Measurements from ENCODE around the gene COL28A1.

The COL28A1 gene

GRCh38 chr7:7579638-7580037, 44.0 kb upstream of the COL28A1 start:
- TF ChIP-seq REST (IDR thresholded peaks at IDR 0.05; ENCODE audit: insufficient read depth in 1 of 2, low read depth in 2 of 2, low read length in 2 of 2) (no peak), SIN3A (IDR thresholded peaks at IDR 0.05; ENCODE audit: borderline replicate concordance, insufficient read depth, low read length) (no peak), FOXP2 (optimal IDR thresholded peaks at IDR 0.05; ENCODE audit: borderline replicate concordance, extremely low read depth, extremely low read length, insufficient read depth) (no peak), POLR2AphosphoS5 (IDR thresholded peaks at IDR 0.05; ENCODE audit: low read depth, low read length) (no peak), TAF1 (IDR thresholded peaks at IDR 0.05; ENCODE audit: borderline replicate concordance, insufficient read depth, low read length) (no peak)

- no peak for TF ChIP-seq POLR2AphosphoS5 (IDR thresholded peaks at IDR 0.05; ENCODE audit: low read depth, low read length)
- TF ChIP-seq FOXP2 (optimal IDR thresholded peaks at IDR 0.05; ENCODE audit: borderline replicate concordance, extremely low read depth, extremely low read length, insufficient read depth) = no peak
- no peak for TF ChIP-seq SIN3A (IDR thresholded peaks at IDR 0.05; ENCODE audit: borderline replicate concordance, insufficient read depth, low read length)
- TF ChIP-seq TAF1 (IDR thresholded peaks at IDR 0.05; ENCODE audit: borderline replicate concordance, insufficient read depth, low read length) = no peak
Measured at GRCh38 chr7:7577888-7578287, 42.2 kb upstream of the COL28A1 start.

- TF ChIP-seq TAF1 (IDR thresholded peaks at IDR 0.05; ENCODE audit: borderline replicate concordance, insufficient read depth, low read length) (no peak), FOXP2 (optimal IDR thresholded peaks at IDR 0.05; ENCODE audit: borderline replicate concordance, extremely low read depth, extremely low read length, insufficient read depth) (no peak), SIN3A (IDR thresholded peaks at IDR 0.05; ENCODE audit: borderline replicate concordance, insufficient read depth, low read length) (no peak), REST (IDR thresholded peaks at IDR 0.05; ENCODE audit: insufficient read depth in 1 of 2, low read depth in 2 of 2, low read length in 2 of 2) (no peak), POLR2AphosphoS5 (IDR thresholded peaks at IDR 0.05; ENCODE audit: low read depth, low read length) (no peak)
Measured at GRCh38 chr7:7576344-7576743, 40.7 kb upstream of the COL28A1 start.

- TF ChIP-seq TAF1 (IDR thresholded peaks at IDR 0.05; ENCODE audit: borderline replicate concordance, insufficient read depth, low read length) (no peak), REST (IDR thresholded peaks at IDR 0.05; ENCODE audit: insufficient read depth in 1 of 2, low read depth in 2 of 2, low read length in 2 of 2) (no peak), POLR2AphosphoS5 (IDR thresholded peaks at IDR 0.05; ENCODE audit: low read depth, low read length) (no peak)
Measured at GRCh38 chr7:7573701-7574100, 38.0 kb upstream of the COL28A1 start.

- no peak for TF ChIP-seq SIN3A (IDR thresholded peaks at IDR 0.05; ENCODE audit: borderline replicate concordance, insufficient read depth, low read length)
- no peak for TF ChIP-seq REST (IDR thresholded peaks at IDR 0.05; ENCODE audit: insufficient read depth in 1 of 2, low read depth in 2 of 2, low read length in 2 of 2)
- TF ChIP-seq FOXP2 (optimal IDR thresholded peaks at IDR 0.05; ENCODE audit: borderline replicate concordance, extremely low read depth, extremely low read length, insufficient read depth) = no peak
- no peak for TF ChIP-seq TAF1 (IDR thresholded peaks at IDR 0.05; ENCODE audit: borderline replicate concordance, insufficient read depth, low read length)
- TF ChIP-seq POLR2AphosphoS5 (IDR thresholded peaks at IDR 0.05; ENCODE audit: low read depth, low read length) = no peak
Measured at GRCh38 chr7:7570584-7570983, 34.9 kb upstream of the COL28A1 start.

Measured in PFSK-1 (cell line).